Dermis microvascular lymphatic vessel endothelial cell (primary cell): ENCODE results near the gene HIPK4. TPM values are rescaled to one million over a fixed set of nuclear protein-coding genes. Genes with fewer than 3 reads are reported as not detected.
A peak's percentile ranks its signal among the peaks of the same experiment; 100 is the strongest.
"Not testable (repeated sequence)": the region's sequence is repeated elsewhere in the genome, so short reads cannot be mapped to it uniquely, and the experiment has no call there.

Source experiments
- DNase-seq, 2 donors: peaks; one replicate each; pipeline versions ENCODE4 v3.0.0 to v3.0.0-alpha.2; 2010; ENCODE audit warnings: low read depth in 2 of 2
- total RNA-seq: library from RNA; depleted of rRNA; stranded (reverse); fragments of >200 nt; gene quantifications from 2 replicates; pipeline ENCODE4 v1.2.1, GENCODE V29; 2014

Gene HIPK4
- total RNA-seq: under 0.01 TPM in 2 replicates

GRCh38 chr19:40390084-40390742, at the start of gene HIPK4:
Gene HIPK4 (minus strand): TSS chr19:40390181. CDS start chr19:40389902, 279 bp downstream.
- no peak for DNase-seq

- DNase-seq: no peak
Observed at GRCh38 chr19:40438284-40438683, 48.3 kb upstream of the HIPK4 start.

- DNase-seq: peak; percentile 69 to 93
Observed at GRCh38 chr19:40433391-40434216, 43.6 kb upstream of the HIPK4 start.

GRCh38 chr19:40432760-40433159, 42.8 kb upstream of the HIPK4 start:
- DNase-seq: not testable (repeated sequence)

GRCh38 chr19:40431698-40432097, 41.7 kb upstream of the HIPK4 start:
- no peak for DNase-seq

- DNase-seq: not testable (repeated sequence)
Observed at GRCh38 chr19:40430242-40430641, 40.3 kb upstream of the HIPK4 start.

GRCh38 chr19:40428197-40428596, 38.2 kb upstream of the HIPK4 start:
- not testable (repeated sequence) for DNase-seq

- DNase-seq: peak; percentile 98 to 100
Observed at GRCh38 chr19:40425450-40426287, 35.7 kb upstream of the HIPK4 start, which contains the start of gene SERTAD1. Gene SERTAD1 (minus strand): TSS chr19:40425992. CDS start chr19:40423546, 2,446 bp downstream.

GRCh38 chr19:40424637-40425449, 34.9 kb upstream of the HIPK4 start:
- peak in 1 of 2 donors; percentile 31 for DNase-seq

- no peak for DNase-seq
Observed at GRCh38 chr19:40423938-40424337, 34.0 kb upstream of the HIPK4 start.

GRCh38 chr19:40422748-40423566, 33.0 kb upstream of the HIPK4 start:
- DNase-seq: no peak

- DNase-seq: no peak
Observed at GRCh38 chr19:40421993-40422747, 32.2 kb upstream of the HIPK4 start.

GRCh38 chr19:40420766-40421765, 31.1 kb upstream of the HIPK4 start:
- DNase-seq: peak; percentile 86 to 93

- no peak for DNase-seq
Observed at GRCh38 chr19:40420451-40420765, 30.4 kb upstream of the HIPK4 start.

- no peak for DNase-seq
Observed at GRCh38 chr19:40419780-40420179, 29.8 kb upstream of the HIPK4 start.

- DNase-seq: no peak
Observed at GRCh38 chr19:40419066-40419612, 29.2 kb upstream of the HIPK4 start.

- no peak for DNase-seq
Observed at GRCh38 chr19:40418040-40418439, 28.1 kb upstream of the HIPK4 start.

GRCh38 chr19:40417643-40417981, 27.6 kb upstream of the HIPK4 start:
- no peak for DNase-seq
